Activated naive CD8-positive, alpha-beta T cell (primary cell): Measurements from ENCODE around the gene NUP155.
"Not testable (repeated sequence)": the region's sequence is repeated elsewhere in the genome, so short reads cannot be mapped to it uniquely, and the experiment has no call there.

Experiments
- H3K27ac Mint-ChIP-seq: one replicate; pipeline ENCODE4 v1.8.0; 2021; ENCODE audit warnings: mixed read lengths
- H3K27me3 Mint-ChIP-seq: one replicate; pipeline ENCODE4 v1.8.0; 2021; ENCODE audit warnings: mixed read lengths
- H3K36me3 Mint-ChIP-seq: one replicate; pipeline ENCODE4 v1.8.0; 2021; ENCODE audit warnings: mixed read lengths
- H3K4me1 Mint-ChIP-seq: one replicate; pipeline ENCODE4 v1.8.0; 2021; ENCODE audit warnings: low read depth, mixed read lengths
- H3K4me3 Mint-ChIP-seq: one replicate; pipeline ENCODE4 v1.8.0; 2021; ENCODE audit warnings: mild to moderate bottlenecking, mixed read lengths
- H3K9me3 Mint-ChIP-seq: one replicate; pipeline ENCODE4 v1.8.0; 2021; ENCODE audit warnings: low read depth, mixed read lengths

NUP155 gene

DNA sequence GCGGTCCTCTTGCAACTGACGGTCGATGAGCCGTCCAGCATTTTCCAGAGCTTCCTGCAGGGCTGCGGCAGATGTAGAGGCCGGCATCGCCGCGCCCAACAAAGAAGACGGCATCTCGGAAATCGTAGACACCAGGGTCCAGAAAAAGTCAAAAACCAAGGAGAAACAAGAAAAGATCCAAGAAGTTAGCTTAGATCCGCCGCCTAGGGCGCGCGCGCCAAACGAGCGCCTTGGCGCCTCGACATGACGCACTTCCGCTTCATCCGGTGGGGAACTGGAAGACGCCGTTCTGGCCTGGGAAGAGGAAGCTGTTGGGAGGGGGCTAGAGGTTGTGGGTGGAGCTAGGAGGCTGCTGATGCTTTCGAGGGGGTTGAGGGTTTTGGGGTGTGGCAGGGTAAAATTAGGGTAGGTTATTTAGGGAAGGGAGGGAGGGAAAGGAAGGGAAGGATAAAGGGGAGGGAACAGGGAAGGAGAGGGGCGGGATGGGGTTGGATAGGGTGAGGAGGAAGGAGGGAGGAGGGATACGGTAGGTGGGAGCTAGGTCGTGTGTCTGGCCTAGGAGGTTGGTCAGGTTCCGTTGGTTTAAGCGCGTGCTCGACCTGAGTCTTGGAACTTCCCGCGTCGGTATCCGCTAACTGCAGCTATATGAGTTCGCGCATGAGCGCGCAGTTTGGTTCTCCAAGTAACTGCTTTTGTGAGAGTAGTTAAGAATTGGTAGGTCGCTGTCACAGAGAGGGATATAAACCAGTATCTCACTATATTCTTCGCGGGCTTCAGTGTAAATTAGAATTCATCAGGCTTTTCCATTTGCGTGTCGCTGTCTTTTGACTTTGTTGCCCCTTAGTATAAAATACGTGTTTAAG lies at the start of gene NUP155:
NUP155 (minus strand) TSS at position 243 of the 863 bp plus-strand sequence; CDS start at position 114, 129 bp downstream.
- H3K9me3 Mint-ChIP-seq: no peaks in the 10 kb centered on the region
- H3K4me1 Mint-ChIP-seq: peaks cover 28% of the 10 kb centered on the region
- H3K36me3 Mint-ChIP-seq: peaks cover 2% of the 10 kb centered on the region
- no peaks in the 10 kb centered on the region for H3K27me3 Mint-ChIP-seq
- peak within 1 kb of the TSS; percentile 97 for H3K4me3 Mint-ChIP-seq
- H3K27ac Mint-ChIP-seq: peak within 1 kb of the TSS; percentile 97

- Mint-ChIP-seq H3K27ac (no peak overlapping the region), H3K4me1 (peaks cover 1% of the 10 kb centered on the region), H3K4me3 (no peak overlapping the region), H3K36me3 (peaks cover 12% of the 10 kb centered on the region), H3K9me3 (no peaks in the 10 kb centered on the region), H3K27me3 (no peaks in the 10 kb centered on the region)
Observed at GRCh38 chr5:37417347-37417746, 46.4 kb upstream of the NUP155 start.

DNA sequence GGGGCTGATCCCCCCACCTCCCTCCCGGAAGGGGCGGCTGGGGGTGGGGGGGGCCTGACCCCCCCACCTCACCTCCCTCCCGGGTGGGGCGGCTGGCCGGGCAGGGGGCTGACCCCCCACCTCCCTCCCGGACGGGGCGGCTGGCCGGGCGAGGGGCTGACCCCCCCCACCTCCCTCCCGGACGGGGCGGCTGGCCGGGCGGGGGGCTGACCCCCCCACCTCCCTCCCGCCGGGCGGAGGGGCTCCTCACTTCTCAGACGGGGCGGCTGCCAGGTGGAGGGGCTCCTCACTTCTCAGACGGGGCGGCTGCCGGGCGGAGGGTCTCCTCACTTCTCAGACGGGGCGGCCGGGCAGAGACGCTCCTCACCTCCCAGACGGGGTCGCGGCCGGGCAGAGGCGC lies 44.5 kb upstream of the NUP155 start:
- not testable (repeated sequence) for H3K27me3 Mint-ChIP-seq, H3K4me3 Mint-ChIP-seq, H3K27ac Mint-ChIP-seq, H3K9me3 Mint-ChIP-seq, H3K4me1 Mint-ChIP-seq
- H3K36me3 Mint-ChIP-seq: peaks cover 13% of the 10 kb centered on the region

DNA sequence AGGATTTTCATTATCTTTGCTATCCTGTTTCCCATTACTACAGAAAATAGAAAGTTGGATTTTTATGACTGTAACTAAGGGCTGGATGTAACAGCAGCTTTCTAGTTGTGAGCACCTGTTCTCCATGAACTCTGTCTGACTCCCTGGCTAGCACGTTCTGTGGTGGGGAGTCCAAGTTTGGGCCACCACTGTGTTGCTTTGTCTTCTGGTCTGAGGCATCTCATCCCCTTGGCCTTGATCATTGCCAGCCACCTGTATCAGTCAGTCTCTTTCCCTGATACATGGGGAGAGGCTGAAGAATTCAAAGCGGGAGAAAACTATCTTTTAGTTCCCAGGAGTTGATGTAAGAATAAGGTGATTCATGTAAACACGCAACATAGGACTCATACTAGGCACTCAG lies 41.6 kb upstream of the NUP155 start:
- peaks cover 14% of the 10 kb centered on the region for H3K36me3 Mint-ChIP-seq
- H3K9me3 Mint-ChIP-seq: no peaks in the 10 kb centered on the region
- no peaks in the 10 kb centered on the region for H3K4me1 Mint-ChIP-seq
- H3K4me3 Mint-ChIP-seq: no peak overlapping the region
- H3K27me3 Mint-ChIP-seq: no peaks in the 10 kb centered on the region
- no peak overlapping the region for H3K27ac Mint-ChIP-seq

DNA sequence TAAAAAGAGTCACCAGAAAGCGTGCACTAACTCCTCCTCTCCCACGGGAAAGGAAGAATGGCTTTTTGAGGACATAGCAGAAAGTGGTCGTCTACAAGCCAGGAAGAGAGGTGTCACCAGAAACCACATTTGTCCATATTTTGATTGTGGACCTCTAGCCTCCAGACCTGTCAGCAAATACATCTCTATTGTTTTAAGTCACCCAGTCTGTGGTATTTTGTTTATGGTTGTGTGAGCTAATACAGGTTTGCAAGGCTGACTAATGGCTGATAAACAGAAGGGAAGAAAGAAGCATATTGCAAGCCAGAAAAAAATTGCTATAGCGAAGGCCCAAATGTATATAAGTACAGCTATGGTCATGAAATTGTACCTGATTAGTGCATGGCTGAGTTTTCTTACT lies 29.6 kb upstream of the NUP155 start:
- Mint-ChIP-seq H3K4me1 (no peaks in the 10 kb centered on the region), H3K4me3 (no peak overlapping the region), H3K27me3 (no peaks in the 10 kb centered on the region), H3K9me3 (no peaks in the 10 kb centered on the region), H3K36me3 (peaks cover 12% of the 10 kb centered on the region), H3K27ac (no peak overlapping the region)

DNA sequence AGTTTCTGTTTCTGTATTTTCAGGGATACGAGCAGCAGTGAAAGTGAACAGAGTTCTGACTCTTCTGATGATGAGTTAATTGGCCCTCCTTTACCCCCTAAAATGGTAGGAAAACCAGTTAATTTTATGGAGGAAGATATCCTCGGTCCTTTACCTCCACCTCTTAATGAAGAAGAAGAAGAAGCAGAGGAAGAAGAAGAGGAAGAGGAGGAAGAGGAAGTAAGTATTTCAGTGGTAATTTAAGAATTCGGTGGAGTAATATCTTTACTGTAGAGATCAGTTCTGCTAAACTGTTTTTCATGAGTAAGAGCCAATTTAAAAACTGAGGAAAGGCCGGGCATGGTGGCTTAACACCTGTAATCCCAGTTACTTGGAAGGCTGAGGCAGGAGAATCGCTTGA lies 25.4 kb upstream of the NUP155 start:
- no peaks in the 10 kb centered on the region for H3K27me3 Mint-ChIP-seq

GRCh38 chr5:37391591-37391990 lies 20.7 kb upstream of the NUP155 start:
- Mint-ChIP-seq H3K36me3 (peaks cover 6% of the 10 kb centered on the region), H3K4me3 (no peak overlapping the region), H3K9me3 (no peaks in the 10 kb centered on the region), H3K27me3 (no peaks in the 10 kb centered on the region), H3K4me1 (peaks cover 7% of the 10 kb centered on the region), H3K27ac (no peak overlapping the region)

More for the DNA sequence above, 25.4 kb upstream of the NUP155 start:
- no peak overlapping the region for H3K27ac Mint-ChIP-seq
- peaks cover 10% of the 10 kb centered on the region for H3K36me3 Mint-ChIP-seq
- no peak overlapping the region for H3K4me3 Mint-ChIP-seq
- peaks cover 2% of the 10 kb centered on the region for H3K4me1 Mint-ChIP-seq
- no peaks in the 10 kb centered on the region for H3K9me3 Mint-ChIP-seq

DNA sequence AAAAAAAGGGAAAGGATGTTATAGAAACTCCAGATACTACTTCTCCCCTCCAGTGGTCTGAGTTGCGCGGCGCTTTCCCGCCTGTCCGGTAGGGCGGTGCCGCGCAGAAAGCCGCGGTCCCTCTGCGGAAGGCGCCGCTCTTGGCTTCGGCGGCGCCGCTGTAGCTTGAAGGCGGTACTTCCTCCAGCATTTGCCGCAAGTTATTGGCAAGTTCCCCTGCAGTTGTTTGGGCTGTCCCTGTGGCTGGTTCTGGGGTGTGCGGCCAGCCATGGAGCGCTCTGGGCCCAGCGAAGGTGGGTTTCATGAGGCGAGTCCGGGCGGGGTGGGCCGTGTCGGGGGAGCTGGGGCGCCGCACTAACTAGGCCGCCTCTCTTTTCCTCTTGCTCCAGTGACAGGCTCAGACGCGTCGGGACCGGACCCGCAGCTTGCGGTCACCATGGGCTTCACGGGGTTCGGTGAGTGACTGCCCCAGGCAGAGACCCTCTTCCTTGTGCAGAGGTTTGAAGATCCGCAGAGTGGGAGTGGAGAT lies 8.3 kb upstream of the NUP155 start, which contains the start of gene WDR70:
WDR70 (plus strand) TSS at position 219 of the 529 bp plus-strand sequence; CDS start at position 269, 50 bp downstream.
- Mint-ChIP-seq H3K4me3 (peak within 1 kb of the TSS; percentile 96), H3K4me1 (peaks cover 13% of the 10 kb centered on the region), H3K27ac (peak within 1 kb of the TSS; percentile 83)
- not testable (repeated sequence) for H3K36me3 Mint-ChIP-seq, H3K9me3 Mint-ChIP-seq, H3K27me3 Mint-ChIP-seq

DNA sequence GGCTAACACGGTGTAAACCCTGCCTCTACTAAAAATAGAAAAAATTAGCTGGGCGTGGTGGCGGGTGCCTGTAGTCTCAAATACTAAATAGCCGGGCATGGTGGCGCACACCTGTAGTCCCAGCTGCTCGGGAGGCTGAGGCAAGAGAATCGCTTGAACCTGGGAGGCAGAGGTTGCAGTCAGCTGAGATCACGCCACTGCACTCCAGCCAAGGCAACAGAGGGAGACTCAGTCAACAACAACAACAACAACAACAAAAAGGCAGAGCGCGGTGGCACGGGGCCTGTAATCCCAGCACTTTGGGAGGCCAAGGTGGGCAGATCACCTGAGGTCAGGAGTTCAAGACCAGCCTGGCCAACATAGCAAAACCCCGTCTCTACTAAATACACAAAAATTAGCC lies 7.2 kb upstream of the NUP155 start:
- H3K9me3 Mint-ChIP-seq, H3K27ac Mint-ChIP-seq, H3K27me3 Mint-ChIP-seq, H3K36me3 Mint-ChIP-seq: not testable (repeated sequence)
- Mint-ChIP-seq H3K4me3 (peak overlapping the region; percentile 96), H3K4me1 (peaks cover 13% of the 10 kb centered on the region)

- no peaks in the 10 kb centered on the region for H3K9me3 Mint-ChIP-seq
- no peak overlapping the region for H3K4me3 Mint-ChIP-seq
- H3K36me3 Mint-ChIP-seq: no peaks in the 10 kb centered on the region
- H3K27ac Mint-ChIP-seq: no peak overlapping the region
- H3K27me3 Mint-ChIP-seq: no peaks in the 10 kb centered on the region
- H3K4me1 Mint-ChIP-seq: peaks cover 17% of the 10 kb centered on the region
Observed at GRCh38 chr5:37375091-37375490, 4.2 kb upstream of the NUP155 start.

GRCh38 chr5:37370550-37370863 lies 399 bp downstream of the NUP155 start:
- Mint-ChIP-seq H3K4me3 (peak overlapping the region; percentile 97), H3K4me1 (peaks cover 32% of the 10 kb centered on the region), H3K9me3 (no peaks in the 10 kb centered on the region), H3K27me3 (no peaks in the 10 kb centered on the region), H3K27ac (peak overlapping the region; percentile 97), H3K36me3 (peaks cover 2% of the 10 kb centered on the region)

DNA sequence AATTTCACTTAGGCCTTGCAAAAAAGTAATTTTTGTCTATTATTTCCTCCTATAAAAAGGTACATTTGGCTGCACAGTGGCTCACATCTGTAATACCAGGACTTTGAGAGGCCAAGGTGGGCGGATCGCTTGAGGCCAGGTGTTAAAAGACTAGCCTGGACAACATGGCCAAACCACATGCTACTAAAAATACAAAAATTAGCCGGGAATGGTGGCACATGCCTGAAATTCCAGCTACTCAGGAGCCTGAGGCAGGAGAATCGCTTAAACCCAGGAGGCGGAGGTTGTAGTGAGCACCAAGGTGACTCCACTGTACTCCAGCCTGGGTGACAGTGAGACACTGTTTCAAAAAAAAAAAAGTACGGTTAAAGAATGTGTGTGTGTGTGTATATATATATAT lies 15.7 kb downstream of the NUP155 start:
- Mint-ChIP-seq H3K4me3 (no peak overlapping the region), H3K9me3 (no peaks in the 10 kb centered on the region), H3K27me3 (no peaks in the 10 kb centered on the region), H3K27ac (no peak overlapping the region), H3K36me3 (peaks cover 2% of the 10 kb centered on the region), H3K4me1 (peaks cover 3% of the 10 kb centered on the region)

GRCh38 chr5:37342741-37343140 lies 28.2 kb downstream of the NUP155 start:
- not testable (repeated sequence) for H3K4me1 Mint-ChIP-seq, H3K4me3 Mint-ChIP-seq, H3K36me3 Mint-ChIP-seq, H3K27me3 Mint-ChIP-seq, H3K27ac Mint-ChIP-seq, H3K9me3 Mint-ChIP-seq

DNA sequence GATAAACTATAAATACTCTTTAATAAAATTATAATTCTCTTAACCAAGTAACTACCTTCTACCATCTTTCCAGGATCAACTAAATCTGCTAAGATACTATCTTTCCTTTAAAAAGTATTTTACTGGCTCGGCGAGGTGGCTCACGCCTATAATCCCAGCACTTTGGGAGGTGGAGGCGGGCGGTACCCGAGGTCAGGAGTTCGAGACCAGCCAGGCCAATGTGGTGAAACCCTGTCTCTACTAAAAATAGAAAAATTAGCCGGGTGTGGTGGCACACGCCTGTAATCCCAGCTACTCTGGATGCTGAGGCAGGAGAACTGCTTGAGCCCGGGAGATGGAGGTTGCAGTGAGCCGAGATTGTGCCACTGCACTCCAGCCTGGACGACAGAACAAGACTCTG lies 36.2 kb downstream of the NUP155 start:
- H3K4me1 Mint-ChIP-seq, H3K27ac Mint-ChIP-seq, H3K27me3 Mint-ChIP-seq, H3K36me3 Mint-ChIP-seq, H3K9me3 Mint-ChIP-seq, H3K4me3 Mint-ChIP-seq: not testable (repeated sequence)

- no peaks in the 10 kb centered on the region for H3K9me3 Mint-ChIP-seq
- no peak overlapping the region for H3K4me3 Mint-ChIP-seq
- H3K27ac Mint-ChIP-seq: no peak overlapping the region
- H3K4me1 Mint-ChIP-seq: peaks cover 3% of the 10 kb centered on the region
- H3K27me3 Mint-ChIP-seq: no peaks in the 10 kb centered on the region
- peaks cover 6% of the 10 kb centered on the region for H3K36me3 Mint-ChIP-seq
Observed at GRCh38 chr5:37326536-37326935, 44.4 kb downstream of the NUP155 start.

DNA sequence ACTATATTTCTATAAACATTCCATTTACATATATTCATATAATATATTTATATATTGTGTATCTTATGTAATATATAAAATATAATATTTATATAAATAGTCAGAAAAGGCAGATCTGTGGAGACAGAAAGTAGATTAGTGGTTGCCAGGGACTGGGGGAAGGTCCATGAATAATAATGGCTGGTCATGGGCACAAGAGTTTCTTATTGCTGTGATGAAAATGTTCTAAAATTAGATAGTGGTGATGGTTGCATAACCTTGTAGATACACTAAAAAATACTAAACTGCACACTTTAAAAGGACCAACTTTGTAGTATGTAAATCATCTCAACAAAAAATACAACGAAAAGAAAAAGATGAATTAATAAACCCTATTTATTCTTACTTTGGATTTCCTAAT lies 47.3 kb downstream of the NUP155 start:
- H3K4me1 Mint-ChIP-seq: peaks cover 3% of the 10 kb centered on the region
- no peak overlapping the region for H3K4me3 Mint-ChIP-seq
- H3K27me3 Mint-ChIP-seq: no peaks in the 10 kb centered on the region
- H3K27ac Mint-ChIP-seq: no peak overlapping the region
- no peaks in the 10 kb centered on the region for H3K9me3 Mint-ChIP-seq
- peaks cover 2% of the 10 kb centered on the region for H3K36me3 Mint-ChIP-seq
